A549 (cell line): ENCODE measurements around the gene PHTF1. TPM values are rescaled to one million over a fixed set of nuclear protein-coding genes. Genes with fewer than 3 reads are reported as not detected.

Experiments used
- ATAC-seq, 2 experiments: fragments of 200-7000 bp in 1 of 2; fragments of >200 bp in 1 of 2; cut with Nextera tagmentation in 1 of 2; cut with Tn5 transposase in 1 of 2; 3 replicates each; pipeline versions ENCODE4 v1.8.0 to v1.9.1; 2018 to 2020; ENCODE audit warnings: mild to moderate bottlenecking in 1 of 2, moderate library complexity in 1 of 2
- CTCF ChIA-PET: fragments of 300-600 bp; sonication (Branson Sonifier 250); formaldehyde crosslinking; extraction: SDS; loops from one replicate; lab custom pipeline; 2021; ENCODE audit warnings: antibody characterized with exemption, inconsistent platforms; lab: Yijun Ruan, JAX
- POLR2A ChIA-PET: fragments of 350-600 bp; formaldehyde crosslinking; extraction: SDS; loops from one replicate; lab custom pipeline; 2021; ENCODE audit warnings: antibody characterized with exemption, inconsistent platforms; lab: Yijun Ruan, JAX
- DNase-seq, 2 experiments: peaks; one replicate each; pipeline versions ENCODE4 v3.0.0 to v3.0.0-alpha.2; 2011 to 2016; ENCODE audit warnings: low read depth in 1 of 2, low spot score in 1 of 2
- FAIRE-seq: peaks from 2 replicates; lab custom pipeline; 2011; peaks lifted over from hg19 to GRCh38; lab: Jason Lieb, UNC
- H3K27ac ChIP-seq, 2 experiments: fragments of >200 bp; sonication (Bioruptor Twin); formaldehyde crosslinking; 3 replicates each; pipeline ENCODE4 v1.5.1; 2016 to 2017
- H3K4me1 ChIP-seq: fragments of >200 bp; sonication (Bioruptor Twin); formaldehyde crosslinking; 3 replicates; pipeline ENCODE4 v1.6.1; 2016
- H3K4me2 ChIP-seq: fragments of >200 bp; sonication (Bioruptor Twin); formaldehyde crosslinking; 3 replicates; pipeline ENCODE4 v1.6.1; 2016
- H3K4me3 ChIP-seq: fragments of >200 bp; sonication (Bioruptor Twin); formaldehyde crosslinking; 3 replicates; pipeline ENCODE4 v1.5.1; 2016
- H3K9me3 ChIP-seq: fragments of >200 bp; sonication (Bioruptor Twin); formaldehyde crosslinking; 3 replicates; pipeline ENCODE4 v1.6.1; 2016
- CEBPB ChIP-seq, 2 experiments: fragments of >200 bp in 1 of 2; sonication (Bioruptor Twin) in 1 of 2; formaldehyde crosslinking in 1 of 2; IDR thresholded peaks; 2 replicates each; pipeline ENCODE4 v1.6.1; 2012 to 2016
- CHD2 ChIP-seq: fragments of 150-350 bp; IDR thresholded peaks from 2 replicates; pipeline ENCODE4 v1.6.1; 2014; ENCODE audit warnings: low read length; ENCODE audit not compliant: partially characterized antibody
- CHD4 ChIP-seq: fragments of 200-600 bp; sonication (generic); IDR thresholded peaks from 2 replicates; pipeline ENCODE4 v1.6.1; 2016; ENCODE audit warnings: antibody characterized with exemption, mild to moderate bottlenecking, borderline replicate concordance
- EHF ChIP-seq: fragments of 250-450 bp; sonication (Bioruptor Pico); IDR thresholded peaks from 2 replicates; pipeline ENCODE4 v1.5.0; 2020; ENCODE audit warnings: mild to moderate bottlenecking
- EP300 ChIP-seq, 2 experiments: fragments of >200 bp; sonication (Bioruptor Twin); formaldehyde crosslinking; IDR thresholded peaks; 2 replicates in 1 of 2; 3 replicates in 1 of 2; pipeline ENCODE4 v1.6.1; 2016 to 2017
- ESRRA ChIP-seq: fragments of 150-350 bp; IDR thresholded peaks from 2 replicates; pipeline ENCODE4 v1.6.1; 2014; ENCODE audit warnings: mild to moderate bottlenecking, low read length, borderline replicate concordance
- GATA3 ChIP-seq: IDR thresholded peaks from 2 replicates; pipeline ENCODE4 v1.6.1; 2012; ENCODE audit warnings: borderline replicate concordance
- HOXA7 ChIP-seq: fragments of 250-450 bp; sonication (Bioruptor Pico); IDR thresholded peaks from 2 replicates; pipeline ENCODE4 v1.5.0; 2020; ENCODE audit warnings: mild to moderate bottlenecking, moderate library complexity
- KDM5A ChIP-seq: fragments of 200-600 bp; sonication (generic); IDR thresholded peaks from 2 replicates; pipeline ENCODE4 v1.6.1; 2016; ENCODE audit warnings: antibody characterized with exemption, mild to moderate bottlenecking
- MAZ ChIP-seq: fragments of 150-350 bp; IDR thresholded peaks from 2 replicates; pipeline ENCODE4 v1.6.1; 2014; ENCODE audit warnings: antibody characterized with exemption, low read depth, low read length, borderline replicate concordance
- NR3C1 ChIP-seq: fragments of >200 bp; sonication (Bioruptor Twin); formaldehyde crosslinking; IDR thresholded peaks from 3 replicates; pipeline ENCODE4 v1.6.1; 2017
- POLR2A ChIP-seq: IDR thresholded peaks from 2 replicates; pipeline ENCODE4 v1.6.1; 2012; ENCODE audit warnings: mild to moderate bottlenecking, low read length
- RAD21 ChIP-seq, 2 experiments: fragments of >200 bp in 1 of 2; sonication (Bioruptor Twin) in 1 of 2; formaldehyde crosslinking in 1 of 2; IDR thresholded peaks in 1 of 2; conservative IDR thresholded peaks in 1 of 2; 2 replicates in 1 of 2; 3 replicates in 1 of 2; pipeline ENCODE4 v1.6.1; 2012 to 2018; ENCODE audit warnings: inconsistent platforms in 1 of 2
- RNF2 ChIP-seq: fragments of 200-600 bp; sonication (generic); IDR thresholded peaks from 2 replicates; pipeline ENCODE4 v1.6.1; 2016; ENCODE audit warnings: low read depth, mild to moderate bottlenecking, antibody characterized with exemption, moderate library complexity, borderline replicate concordance
- TP53 ChIP-seq: fragments of 250-450 bp; sonication (Bioruptor Pico); IDR thresholded peaks from 2 replicates; pipeline ENCODE4 v1.5.0; 2021; ENCODE audit warnings: mild to moderate bottlenecking, moderate library complexity
- ZFP36 ChIP-seq: fragments of 450-650 bp; IDR thresholded peaks from 2 replicates; pipeline ENCODE4 v1.6.1; 2014; ENCODE audit warnings: borderline replicate concordance; ENCODE audit not compliant: partially characterized antibody
- ZSCAN20 ChIP-seq: fragments of 250-450 bp; sonication (Bioruptor Pico); IDR thresholded peaks from 2 replicates; pipeline ENCODE4 v1.8.0; 2022; ENCODE audit warnings: mild to moderate bottlenecking, moderate library complexity
- WGBS: methylation state at CpG from one replicate; pipeline ENCODE4 v1.1.6; 2017; ENCODE audit errors: missing lambda C conversion rate; 5-methylcytosine and 5-hydroxymethylcytosine counted together
- polyA plus RNA-seq, 4 experiments: library from polyadenylated mRNA; depleted of rRNA in 3 of 4; stranded (reverse); fragments of >200 nt; fragmentation: RNase III in 1 of 4; extraction: RNeasy Plus Mini Kit Qiagen cat#74134 plus additional on column Dnase treatment in 1 of 4; gene quantifications; 2 replicates in 3 of 4; 3 replicates in 1 of 4; pipeline ENCODE4 v1.2.3, GENCODE V29; 2011 to 2017
- TF ChIP-seq, protein P1 (sequence below): fragments of 200-600 bp; sonication (generic); IDR thresholded peaks from 2 replicates; pipeline ENCODE4 v1.6.1; 2016; ENCODE audit warnings: antibody characterized with exemption, mild to moderate bottlenecking, moderate library complexity
- TF ChIP-seq, protein P2 (sequence below): fragments of >200 bp; sonication (Bioruptor Twin); formaldehyde crosslinking; IDR thresholded peaks from 3 replicates; pipeline ENCODE4 v1.6.1; 2016
- TF ChIP-seq, protein P3 (sequence below): fragments of 150-350 bp; IDR thresholded peaks from 2 replicates; pipeline ENCODE4 v1.6.1; 2014; ENCODE audit warnings: low read depth, mild to moderate bottlenecking, low read length

The PHTF1 gene
- polyA plus RNA-seq, 2 of the 4 experiments (the other 2 are of a cell fraction): 17.0 to 17.1 TPM

DNA sequence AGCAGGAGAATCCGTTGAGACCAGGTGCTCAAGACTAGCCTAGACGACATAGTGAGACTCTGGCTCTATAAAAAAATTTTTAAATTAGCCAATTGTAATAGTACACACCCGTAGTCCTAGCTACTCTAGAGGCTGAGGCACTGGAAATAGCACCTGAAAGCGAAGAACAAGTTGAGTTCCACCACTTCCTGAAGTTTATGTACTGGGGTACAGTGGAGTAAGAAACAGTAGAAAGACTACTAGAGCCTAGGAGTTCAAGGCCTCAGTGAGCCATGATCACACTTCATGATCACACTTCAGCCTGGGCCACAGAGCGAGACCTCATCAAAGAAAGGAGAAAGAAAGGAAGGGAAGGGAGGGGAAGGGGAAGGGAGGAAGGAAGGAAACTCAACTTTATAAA lies 33.2 kb upstream of the PHTF1 start (continued):
- TF ChIP-seq, protein P1, sequence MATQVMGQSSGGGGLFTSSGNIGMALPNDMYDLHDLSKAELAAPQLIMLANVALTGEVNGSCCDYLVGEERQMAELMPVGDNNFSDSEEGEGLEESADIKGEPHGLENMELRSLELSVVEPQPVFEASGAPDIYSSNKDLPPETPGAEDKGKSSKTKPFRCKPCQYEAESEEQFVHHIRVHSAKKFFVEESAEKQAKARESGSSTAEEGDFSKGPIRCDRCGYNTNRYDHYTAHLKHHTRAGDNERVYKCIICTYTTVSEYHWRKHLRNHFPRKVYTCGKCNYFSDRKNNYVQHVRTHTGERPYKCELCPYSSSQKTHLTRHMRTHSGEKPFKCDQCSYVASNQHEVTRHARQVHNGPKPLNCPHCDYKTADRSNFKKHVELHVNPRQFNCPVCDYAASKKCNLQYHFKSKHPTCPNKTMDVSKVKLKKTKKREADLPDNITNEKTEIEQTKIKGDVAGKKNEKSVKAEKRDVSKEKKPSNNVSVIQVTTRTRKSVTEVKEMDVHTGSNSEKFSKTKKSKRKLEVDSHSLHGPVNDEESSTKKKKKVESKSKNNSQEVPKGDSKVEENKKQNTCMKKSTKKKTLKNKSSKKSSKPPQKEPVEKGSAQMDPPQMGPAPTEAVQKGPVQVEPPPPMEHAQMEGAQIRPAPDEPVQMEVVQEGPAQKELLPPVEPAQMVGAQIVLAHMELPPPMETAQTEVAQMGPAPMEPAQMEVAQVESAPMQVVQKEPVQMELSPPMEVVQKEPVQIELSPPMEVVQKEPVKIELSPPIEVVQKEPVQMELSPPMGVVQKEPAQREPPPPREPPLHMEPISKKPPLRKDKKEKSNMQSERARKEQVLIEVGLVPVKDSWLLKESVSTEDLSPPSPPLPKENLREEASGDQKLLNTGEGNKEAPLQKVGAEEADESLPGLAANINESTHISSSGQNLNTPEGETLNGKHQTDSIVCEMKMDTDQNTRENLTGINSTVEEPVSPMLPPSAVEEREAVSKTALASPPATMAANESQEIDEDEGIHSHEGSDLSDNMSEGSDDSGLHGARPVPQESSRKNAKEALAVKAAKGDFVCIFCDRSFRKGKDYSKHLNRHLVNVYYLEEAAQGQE: no peak
- no peak for TF ChIP-seq NR3C1
- no peak for TF ChIP-seq CHD2
- no peak for TF ChIP-seq EHF (CRISPR knock-in tag)
- no peak for TF ChIP-seq ESRRA

DNA sequence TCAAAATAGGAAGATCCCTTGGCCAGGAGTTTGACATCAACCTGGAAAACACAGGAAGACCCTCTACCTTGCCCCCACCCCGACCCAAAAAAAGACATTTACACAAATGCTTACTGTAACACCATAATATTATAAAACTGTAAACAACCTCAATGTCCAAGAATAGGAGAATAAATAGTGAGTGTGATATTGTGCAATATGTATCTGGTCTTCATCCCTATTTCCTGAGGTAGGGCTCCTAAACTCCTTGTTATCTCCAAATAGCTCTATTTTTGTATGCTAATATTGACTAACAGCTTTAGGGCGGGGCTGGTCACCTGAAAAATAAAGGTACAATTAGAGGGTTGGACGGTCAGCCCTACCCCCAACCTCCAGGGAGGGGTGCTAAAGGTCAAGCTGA lies 29.5 kb upstream of the PHTF1 start:
- no peak for DNase-seq
- H3K4me3 ChIP-seq: no peak overlapping the region
- TF ChIP-seq EHF (CRISPR knock-in tag): no peak
- TF ChIP-seq ZSCAN20: no peak
- 0 out of 4 replicates have a peak, but pooled peaks of 1 of the 2 experiments have one; percentile 6 for TF ChIP-seq CEBPB (IDR thresholded peaks at IDR 0.05)
- TF ChIP-seq HOXA7 (CRISPR knock-in tag): no peak
- TF ChIP-seq, all 56 proteins: peak for 1
- FAIRE-seq (no peak), ATAC-seq (no peak)
- POLR2A ChIA-PET: no interaction called here
- H3K4me2 ChIP-seq: no peak overlapping the region
- no peak overlapping the region for H3K27ac ChIP-seq
- WGBS: 56% methylated on average over 3 of the region's 3 CpGs
- H3K4me1 ChIP-seq: peaks cover 28% of the 10 kb centered on the region
- CTCF ChIA-PET: interaction anchor here (1.3 kb wide), 1 partner anchor 18 kb away, joined by 4 read pairs; no protein-coding TSS in a partner anchor
- H3K9me3 ChIP-seq: no peaks in the 10 kb centered on the region

DNA sequence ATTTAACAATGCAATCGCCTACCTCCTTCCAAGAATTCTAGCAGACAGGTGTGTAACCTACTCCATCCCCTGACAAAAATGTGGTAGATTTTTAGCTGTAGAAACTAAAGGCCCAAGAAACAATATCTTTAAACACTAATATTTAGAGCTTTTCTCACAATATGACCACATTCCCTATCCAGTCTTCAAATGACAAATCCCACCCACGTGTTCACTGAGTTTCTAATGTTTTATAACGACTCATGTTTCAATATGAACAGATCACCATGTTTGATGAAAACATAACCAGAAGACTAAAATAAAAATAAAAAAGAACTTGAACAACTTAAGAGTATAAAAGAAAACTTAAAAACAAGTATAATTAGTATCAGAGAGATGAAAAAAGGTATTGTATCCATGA lies 28.4 kb upstream of the PHTF1 start:
- TF ChIP-seq RNF2 (no peak), ZFP36 (no peak), TP53 (CRISPR knock-in tag) (no peak), EP300 (IDR thresholded peaks at IDR 0.05) (no peak), MAZ (no peak), POLR2A (no peak)
- H3K27ac ChIP-seq: no peak overlapping the region
- peaks cover 22% of the 10 kb centered on the region for H3K4me1 ChIP-seq
- FAIRE-seq: no peak
- H3K4me2 ChIP-seq: no peak overlapping the region
- no peaks in the 10 kb centered on the region for H3K9me3 ChIP-seq
- H3K4me3 ChIP-seq: no peak overlapping the region
- no peak for ATAC-seq
- CTCF ChIA-PET: no interaction called here
- DNase-seq: no peak
- POLR2A ChIA-PET: no interaction called here
- 91% methylated on average over 3 of the region's 3 CpGs for WGBS

DNA sequence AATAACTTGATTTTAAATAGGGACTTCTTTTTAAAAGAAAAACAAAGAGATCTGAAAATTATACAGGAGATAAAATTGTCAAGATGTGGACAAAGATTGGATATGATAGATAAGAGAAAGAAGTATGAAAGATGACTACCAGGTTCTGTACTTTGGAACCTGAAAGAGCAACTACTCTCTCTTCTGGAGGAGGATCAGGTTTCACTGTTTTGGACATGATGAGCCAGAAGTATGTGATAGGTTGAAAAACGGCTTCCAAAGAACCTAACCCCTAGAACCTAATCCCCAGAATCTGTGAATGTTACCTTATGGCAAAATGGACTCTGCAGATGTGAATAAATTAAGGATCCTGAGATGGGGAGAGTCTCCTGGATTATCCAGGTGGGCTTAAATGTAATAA lies 26.8 kb upstream of the PHTF1 start:
- CTCF ChIA-PET: interaction anchor here (1.3 to 2.9 kb wide), 2 partner anchors 19 to 26 kb away, joined by 3 to 9 read pairs; partner anchors contain the start of gene PHTF1

More for the DNA sequence above, 26.8 kb upstream of the PHTF1 start:
- peak overlapping the region; percentile 44; the same call in 2 of the 3 replicates for H3K4me2 ChIP-seq
- no peaks in the 10 kb centered on the region for H3K9me3 ChIP-seq
- TF ChIP-seq CHD4 (no peak), NR3C1 (no peak), RAD21 (conservative IDR thresholded peaks at IDR 0.05 in 1 of 2, IDR thresholded peaks at IDR 0.05 in 1 of 2) (no peak), HOXA7 (CRISPR knock-in tag) (no peak), ESRRA (no peak), GATA3 (no peak), CEBPB (IDR thresholded peaks at IDR 0.05) (no peak), KDM5A (no peak), ZSCAN20 (no peak)
- TF ChIP-seq, protein P2, sequence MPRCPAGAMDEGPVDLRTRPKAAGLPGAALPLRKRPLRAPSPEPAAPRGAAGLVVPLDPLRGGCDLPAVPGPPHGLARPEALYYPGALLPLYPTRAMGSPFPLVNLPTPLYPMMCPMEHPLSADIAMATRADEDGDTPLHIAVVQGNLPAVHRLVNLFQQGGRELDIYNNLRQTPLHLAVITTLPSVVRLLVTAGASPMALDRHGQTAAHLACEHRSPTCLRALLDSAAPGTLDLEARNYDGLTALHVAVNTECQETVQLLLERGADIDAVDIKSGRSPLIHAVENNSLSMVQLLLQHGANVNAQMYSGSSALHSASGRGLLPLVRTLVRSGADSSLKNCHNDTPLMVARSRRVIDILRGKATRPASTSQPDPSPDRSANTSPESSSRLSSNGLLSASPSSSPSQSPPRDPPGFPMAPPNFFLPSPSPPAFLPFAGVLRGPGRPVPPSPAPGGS: no peak
- TF ChIP-seq, protein P3, sequence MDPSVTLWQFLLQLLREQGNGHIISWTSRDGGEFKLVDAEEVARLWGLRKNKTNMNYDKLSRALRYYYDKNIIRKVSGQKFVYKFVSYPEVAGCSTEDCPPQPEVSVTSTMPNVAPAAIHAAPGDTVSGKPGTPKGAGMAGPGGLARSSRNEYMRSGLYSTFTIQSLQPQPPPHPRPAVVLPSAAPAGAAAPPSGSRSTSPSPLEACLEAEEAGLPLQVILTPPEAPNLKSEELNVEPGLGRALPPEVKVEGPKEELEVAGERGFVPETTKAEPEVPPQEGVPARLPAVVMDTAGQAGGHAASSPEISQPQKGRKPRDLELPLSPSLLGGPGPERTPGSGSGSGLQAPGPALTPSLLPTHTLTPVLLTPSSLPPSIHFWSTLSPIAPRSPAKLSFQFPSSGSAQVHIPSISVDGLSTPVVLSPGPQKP: no peak
- POLR2A ChIA-PET: interaction anchor here (0.6 kb wide), 1 partner anchor 781 kb away, joined by 3 read pairs; no protein-coding TSS in a partner anchor
- H3K4me1 ChIP-seq: peaks cover 19% of the 10 kb centered on the region
- H3K4me3 ChIP-seq: no peak overlapping the region
- H3K27ac ChIP-seq: no peak overlapping the region
- WGBS: 8% methylated on average over 1 of the region's 1 CpG
- DNase-seq: no peak
- peak in 1 of 2 experiments; percentile 32; a peak in 1 of 6 replicates for ATAC-seq
- no peak for FAIRE-seq
